ENCODE results near the gene SPSB3.

DNA sequence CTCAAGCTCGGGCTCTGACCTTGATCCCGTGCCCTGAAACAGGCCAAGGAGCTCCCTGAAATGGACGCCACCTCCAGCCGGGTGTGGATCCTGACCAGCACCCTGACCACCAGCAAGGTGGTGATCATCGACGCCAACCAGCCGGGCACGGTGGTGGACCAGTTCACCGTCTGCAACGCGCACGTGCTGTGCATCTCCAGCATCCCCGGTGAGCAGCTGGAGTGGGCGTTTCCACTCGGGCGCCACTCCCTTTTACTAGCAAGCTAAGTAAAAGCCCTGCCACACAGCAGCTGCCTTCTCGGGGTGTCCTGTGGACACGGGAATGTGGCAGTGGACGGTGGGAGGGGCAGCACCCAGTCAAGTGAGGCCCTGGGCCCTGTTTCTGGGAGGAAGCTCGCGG, 17.4 kb downstream of the SPSB3 start:
- TF ChIP-seq, protein P1, sequence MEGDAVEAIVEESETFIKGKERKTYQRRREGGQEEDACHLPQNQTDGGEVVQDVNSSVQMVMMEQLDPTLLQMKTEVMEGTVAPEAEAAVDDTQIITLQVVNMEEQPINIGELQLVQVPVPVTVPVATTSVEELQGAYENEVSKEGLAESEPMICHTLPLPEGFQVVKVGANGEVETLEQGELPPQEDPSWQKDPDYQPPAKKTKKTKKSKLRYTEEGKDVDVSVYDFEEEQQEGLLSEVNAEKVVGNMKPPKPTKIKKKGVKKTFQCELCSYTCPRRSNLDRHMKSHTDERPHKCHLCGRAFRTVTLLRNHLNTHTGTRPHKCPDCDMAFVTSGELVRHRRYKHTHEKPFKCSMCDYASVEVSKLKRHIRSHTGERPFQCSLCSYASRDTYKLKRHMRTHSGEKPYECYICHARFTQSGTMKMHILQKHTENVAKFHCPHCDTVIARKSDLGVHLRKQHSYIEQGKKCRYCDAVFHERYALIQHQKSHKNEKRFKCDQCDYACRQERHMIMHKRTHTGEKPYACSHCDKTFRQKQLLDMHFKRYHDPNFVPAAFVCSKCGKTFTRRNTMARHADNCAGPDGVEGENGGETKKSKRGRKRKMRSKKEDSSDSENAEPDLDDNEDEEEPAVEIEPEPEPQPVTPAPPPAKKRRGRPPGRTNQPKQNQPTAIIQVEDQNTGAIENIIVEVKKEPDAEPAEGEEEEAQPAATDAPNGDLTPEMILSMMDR (IDR thresholded peaks at IDR 0.05) = no peak
- TF ChIP-seq POLR2A (IDR thresholded peaks at IDR 0.05) = no peak
